Measurements from ENCODE around the gene AEN. TPM values are rescaled to one million over a fixed set of nuclear protein-coding genes. Genes with fewer than 3 reads are reported as not detected.
"Not testable (repeated sequence)": the region's sequence is repeated elsewhere in the genome, so short reads cannot be mapped to it uniquely, and the experiment has no call there.

Gene AEN
- total RNA-seq, 1 donor from 2014 or later, result 34.6 TPM

DNA sequence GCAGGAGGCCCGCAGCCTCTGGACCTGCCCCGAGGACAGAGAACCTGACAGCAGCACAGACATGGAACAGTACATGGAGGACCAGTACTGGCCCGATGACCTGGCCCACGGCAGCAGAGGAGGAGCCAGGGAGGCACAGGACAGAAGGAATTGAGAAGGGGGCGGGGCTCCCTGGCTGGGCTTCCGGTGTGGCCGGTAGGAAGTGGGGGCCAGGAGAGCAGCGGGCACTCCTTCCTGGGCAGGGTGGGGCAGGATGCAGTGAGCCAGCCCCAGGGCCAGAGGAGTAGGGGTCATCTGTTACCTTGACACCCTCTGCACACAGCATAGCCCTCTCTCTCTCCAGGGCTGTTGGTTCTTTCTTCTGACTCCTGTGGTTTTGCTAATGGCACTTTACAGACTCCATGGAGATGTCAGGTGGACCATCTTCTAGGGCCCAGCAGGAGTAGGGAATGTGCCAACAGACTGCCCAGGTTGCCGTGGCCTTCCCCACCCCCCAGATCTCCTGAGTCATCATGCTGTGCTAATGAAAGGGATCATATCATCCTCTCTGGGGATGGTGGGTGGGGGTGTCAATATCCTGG, 9.1 kb downstream of the AEN start:
- TF ChIP-seq, protein P1, sequence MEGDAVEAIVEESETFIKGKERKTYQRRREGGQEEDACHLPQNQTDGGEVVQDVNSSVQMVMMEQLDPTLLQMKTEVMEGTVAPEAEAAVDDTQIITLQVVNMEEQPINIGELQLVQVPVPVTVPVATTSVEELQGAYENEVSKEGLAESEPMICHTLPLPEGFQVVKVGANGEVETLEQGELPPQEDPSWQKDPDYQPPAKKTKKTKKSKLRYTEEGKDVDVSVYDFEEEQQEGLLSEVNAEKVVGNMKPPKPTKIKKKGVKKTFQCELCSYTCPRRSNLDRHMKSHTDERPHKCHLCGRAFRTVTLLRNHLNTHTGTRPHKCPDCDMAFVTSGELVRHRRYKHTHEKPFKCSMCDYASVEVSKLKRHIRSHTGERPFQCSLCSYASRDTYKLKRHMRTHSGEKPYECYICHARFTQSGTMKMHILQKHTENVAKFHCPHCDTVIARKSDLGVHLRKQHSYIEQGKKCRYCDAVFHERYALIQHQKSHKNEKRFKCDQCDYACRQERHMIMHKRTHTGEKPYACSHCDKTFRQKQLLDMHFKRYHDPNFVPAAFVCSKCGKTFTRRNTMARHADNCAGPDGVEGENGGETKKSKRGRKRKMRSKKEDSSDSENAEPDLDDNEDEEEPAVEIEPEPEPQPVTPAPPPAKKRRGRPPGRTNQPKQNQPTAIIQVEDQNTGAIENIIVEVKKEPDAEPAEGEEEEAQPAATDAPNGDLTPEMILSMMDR (IDR thresholded peaks at IDR 0.05), result no peak
- peaks cover 51% of the 10 kb centered on the region for H3K4me1 ChIP-seq
- no peaks in the 10 kb centered on the region for H3K9me3 ChIP-seq
- DNase-seq (no peak), ATAC-seq (peak; percentile 62)
- H3K27ac ChIP-seq, result peak overlapping the region; percentile 72
- H3K27me3 ChIP-seq, result no peaks in the 10 kb centered on the region
- intact Hi-C loops (cut with DNase I), result no loop called here
- no peak overlapping the region for H3K4me3 ChIP-seq
- peaks cover 86% of the 10 kb centered on the region for H3K36me3 ChIP-seq

DNA sequence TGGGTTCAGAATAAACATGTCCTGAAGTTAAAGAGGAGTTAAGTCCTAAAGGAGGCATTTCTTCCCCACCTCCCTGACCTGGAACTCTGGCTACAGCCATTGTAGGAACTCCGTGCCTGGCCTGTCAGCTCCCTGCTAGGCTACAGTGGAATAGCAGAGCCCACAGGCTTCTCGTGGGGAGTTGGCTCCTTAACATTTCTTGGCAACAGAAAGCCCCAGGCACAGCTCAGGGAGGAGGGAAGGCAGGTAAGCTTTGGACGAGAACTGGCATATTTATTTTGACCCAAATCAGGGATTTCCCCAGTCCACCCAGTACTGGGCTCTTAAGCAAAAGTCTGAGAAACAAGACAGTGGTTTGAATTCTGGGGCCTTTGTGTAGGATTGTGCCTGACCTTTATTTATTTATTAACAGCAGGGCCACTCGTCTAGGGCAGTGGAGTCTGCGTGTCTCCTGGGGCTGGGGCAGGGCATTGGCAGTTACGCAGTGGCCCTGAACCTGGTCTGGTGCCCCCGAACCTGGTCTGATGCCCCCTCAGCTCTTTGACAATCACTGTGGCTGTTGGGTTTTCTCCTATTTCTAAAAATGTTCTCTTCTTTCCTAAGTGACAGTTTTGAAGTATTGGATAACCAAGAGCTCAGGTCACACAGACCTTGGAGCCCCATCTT, 9.8 kb downstream of the AEN start:
- intact Hi-C loops (cut with DNase I), result no loop called here
- Histone ChIP-seq H3K9me3 (no peaks in the 10 kb centered on the region), H3K4me3 (no peak overlapping the region), H3K4me1 (peaks cover 47% of the 10 kb centered on the region), H3K36me3 (peaks cover 82% of the 10 kb centered on the region), H3K27ac (peak overlapping the region; percentile 72), H3K27me3 (no peaks in the 10 kb centered on the region)
- TF ChIP-seq, protein P1 (IDR thresholded peaks at IDR 0.05), result no peak
- peak; percentile 42 for ATAC-seq
- DNase-seq, result no peak

DNA sequence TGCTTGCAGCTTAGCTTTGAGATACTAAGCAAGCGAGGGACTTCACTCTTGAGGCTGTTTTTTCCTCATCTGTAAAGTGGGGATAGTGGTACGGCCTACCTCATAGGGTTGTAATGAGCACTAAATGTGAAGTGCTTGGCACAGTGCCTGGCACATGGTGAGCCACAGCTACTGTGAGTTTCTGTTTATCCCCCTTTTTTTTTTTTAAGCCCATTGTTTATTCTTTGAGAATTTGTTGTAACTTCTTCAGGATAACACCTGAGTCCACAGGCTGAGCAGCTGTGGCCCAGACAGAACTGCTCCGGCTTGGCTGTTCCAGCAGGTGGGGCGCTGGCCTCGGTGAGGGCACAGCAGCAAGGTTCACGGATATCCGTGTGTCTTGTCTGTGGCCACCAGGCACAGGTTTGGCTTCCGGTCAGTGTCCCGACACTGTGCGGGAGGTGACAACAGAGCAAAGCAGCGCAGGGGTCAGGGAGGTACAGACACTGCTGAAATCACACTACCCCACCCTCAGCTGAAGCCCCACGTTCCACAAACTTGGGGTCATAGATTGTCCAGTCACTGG, 10.4 kb downstream of the AEN start:
- ATAC-seq (no peak), DNase-seq (no peak)

DNA sequence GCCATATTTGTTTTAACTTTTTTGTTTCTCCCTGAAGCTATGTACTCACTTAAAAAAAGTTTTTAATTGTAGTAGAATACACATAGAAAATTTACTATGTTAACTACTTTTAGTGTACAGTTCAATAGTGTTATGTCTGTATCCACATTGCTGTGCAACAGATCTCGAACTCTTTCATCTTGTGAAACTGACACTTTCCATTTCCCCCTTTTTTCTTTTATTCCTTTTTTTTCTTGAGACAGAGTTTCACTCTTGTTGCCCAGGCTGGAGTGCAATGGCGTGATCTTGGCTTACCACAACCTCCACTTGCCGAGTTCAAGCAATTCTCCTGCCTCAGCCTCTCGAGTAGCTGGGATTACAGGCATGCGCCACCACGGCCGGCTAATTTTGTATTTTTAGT, 11.7 kb downstream of the AEN start:
- H3K4me3 ChIP-seq; intact Hi-C loops (cut with DNase I); ATAC-seq; DNase-seq; H3K27me3 ChIP-seq; H3K9me3 ChIP-seq: not testable (repeated sequence)
- Histone ChIP-seq H3K27ac (peak overlapping the region; percentile 17), H3K36me3 (peaks cover 64% of the 10 kb centered on the region), H3K4me1 (peaks cover 46% of the 10 kb centered on the region)

More for the DNA sequence above, 10.4 kb downstream of the AEN start:
- TF ChIP-seq, protein P1 (IDR thresholded peaks at IDR 0.05), result no peak
- Histone ChIP-seq H3K27me3 (no peaks in the 10 kb centered on the region), H3K4me3 (no peak overlapping the region), H3K36me3 (peaks cover 76% of the 10 kb centered on the region), H3K27ac (peak overlapping the region; percentile 72), H3K9me3 (no peaks in the 10 kb centered on the region), H3K4me1 (peaks cover 49% of the 10 kb centered on the region)
- intact Hi-C loops (cut with DNase I), result no loop called here

DNA sequence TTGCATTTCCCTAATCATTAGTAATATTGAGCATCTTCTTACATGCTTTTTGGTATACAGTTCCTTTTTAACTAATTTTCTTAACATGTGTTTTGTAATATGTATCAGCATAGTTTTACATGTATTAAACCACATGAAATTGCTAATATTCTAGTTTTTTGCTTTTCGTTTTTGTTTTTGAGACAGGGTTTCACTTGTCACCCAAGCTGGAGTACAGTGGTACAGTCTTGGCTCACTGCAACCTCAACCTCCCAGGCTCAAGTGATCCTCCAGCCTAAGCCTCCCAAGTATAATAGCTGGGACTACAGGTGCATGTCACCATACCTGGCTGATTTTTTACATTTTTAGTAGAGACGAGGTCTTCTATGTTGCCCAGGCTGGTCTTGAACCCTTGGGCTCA, 13.3 kb downstream of the AEN start:
- DNase-seq, result no peak
- Histone ChIP-seq H3K9me3 (no peaks in the 10 kb centered on the region), H3K4me3 (no peak overlapping the region), H3K36me3 (peaks cover 47% of the 10 kb centered on the region), H3K27me3 (no peaks in the 10 kb centered on the region), H3K4me1 (peaks cover 50% of the 10 kb centered on the region), H3K27ac (no peak overlapping the region)
- no peak for ATAC-seq
- intact Hi-C loops (cut with DNase I), result no loop called here
- TF ChIP-seq, protein P1 (IDR thresholded peaks at IDR 0.05), result no peak

DNA sequence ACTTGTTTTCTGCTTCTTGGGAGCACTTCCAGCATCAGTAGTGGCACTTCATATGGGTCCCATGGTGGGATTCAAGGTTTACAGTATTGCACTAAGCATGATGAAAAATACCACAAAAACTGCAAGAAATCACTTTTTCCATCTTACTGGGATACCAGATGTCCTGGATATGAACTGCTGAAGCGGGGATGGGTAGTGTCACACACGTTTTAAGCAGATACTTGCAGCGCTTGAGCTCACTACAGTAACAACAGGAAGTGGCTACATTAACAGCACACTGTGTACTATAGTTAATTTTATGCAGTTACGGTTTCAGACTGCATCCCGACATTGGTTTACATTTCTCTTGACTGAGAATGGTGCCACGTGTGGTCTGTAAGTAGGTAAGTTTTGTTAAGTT, 14.2 kb downstream of the AEN start:
- Histone ChIP-seq H3K27ac (peak overlapping the region; percentile 96), H3K27me3 (no peaks in the 10 kb centered on the region), H3K4me1 (peaks cover 50% of the 10 kb centered on the region), H3K36me3 (peaks cover 38% of the 10 kb centered on the region), H3K4me3 (no peak overlapping the region), H3K9me3 (no peaks in the 10 kb centered on the region)
- ATAC-seq (no peak), DNase-seq (no peak)
- TF ChIP-seq, protein P1 (IDR thresholded peaks at IDR 0.05), result no peak
- intact Hi-C loops (cut with DNase I), result no loop called here
